Muscle of back (tissue), 11 donors: ENCODE results near the gene VWA8. TPM values are rescaled to one million over a fixed set of nuclear protein-coding genes. Genes with fewer than 3 reads are reported as not detected.
A peak's percentile ranks its signal among the peaks of the same experiment; 100 is the strongest.

Source experiments
- DNase-seq, 3 donors: peaks; one replicate each; pipeline versions ENCODE4 v3.0.0 to v3.0.0-alpha.2; 2013
- polyA plus RNA-seq, 10 donors: library from polyadenylated mRNA; unstranded; fragments of 120-200 nt; gene quantifications; one replicate each; pipeline ENCODE4 v1.2.1, GENCODE V29; 2013; ENCODE audit not compliant: insufficient read length in 10 of 10

VWA8 gene
- polyA plus RNA-seq, 10 donors: 7.1 to 12.2 (median 9.8) TPM

- DNase-seq: no peak
Observed at GRCh38 chr13:41691274-41691673, 269.6 kb downstream of the VWA8 start.

- DNase-seq: no peak
Observed at GRCh38 chr13:41682766-41683165, 278.1 kb downstream of the VWA8 start.

GRCh38 chr13:41682001-41682400 is 278.9 kb downstream of the VWA8 start:
- no peak for DNase-seq

GRCh38 chr13:41681587-41681986 is 279.3 kb downstream of the VWA8 start:
- no peak for DNase-seq

- no peak for DNase-seq
Observed at GRCh38 chr13:41680900-41681299, 280.0 kb downstream of the VWA8 start.

GRCh38 chr13:41678848-41679247 is 282.1 kb downstream of the VWA8 start:
- peak in 2 of 3 donors; percentile 57 to 70 for DNase-seq

GRCh38 chr13:41678249-41678648 is 282.7 kb downstream of the VWA8 start:
- peak; percentile 61 to 71 (median 62) for DNase-seq

- DNase-seq: no peak
Observed at GRCh38 chr13:41675306-41675705, 285.6 kb downstream of the VWA8 start.

GRCh38 chr13:41674246-41674645 is 286.7 kb downstream of the VWA8 start:
- no peak for DNase-seq

- DNase-seq: peak in 2 of 3 donors; percentile 71 to 78
Observed at GRCh38 chr13:41673640-41674039, 287.3 kb downstream of the VWA8 start.

- no peak for DNase-seq
Observed at GRCh38 chr13:41670873-41671443, 290.0 kb downstream of the VWA8 start.

- DNase-seq: peak; percentile 83 to 92 (median 86)
Observed at GRCh38 chr13:41668130-41668757, 292.7 kb downstream of the VWA8 start.

GRCh38 chr13:41666644-41667043 is 294.3 kb downstream of the VWA8 start:
- DNase-seq: no peak

- no peak for DNase-seq
Observed at GRCh38 chr13:41660411-41660810, 300.5 kb downstream of the VWA8 start.

GRCh38 chr13:41658057-41658661 is 302.8 kb downstream of the VWA8 start:
- no peak for DNase-seq

- no peak for DNase-seq
Observed at GRCh38 chr13:41655997-41656396, 304.9 kb downstream of the VWA8 start.

- DNase-seq: no peak
Observed at GRCh38 chr13:41654796-41655195, 306.1 kb downstream of the VWA8 start.

GRCh38 chr13:41652735-41653361 is 308.1 kb downstream of the VWA8 start:
- DNase-seq: peak; percentile 53 to 80 (median 67)

GRCh38 chr13:41651413-41652058 is 309.4 kb downstream of the VWA8 start:
- no peak for DNase-seq

- DNase-seq: no peak
Observed at GRCh38 chr13:41650706-41651105, 310.2 kb downstream of the VWA8 start.

GRCh38 chr13:41649659-41650058 is 311.2 kb downstream of the VWA8 start:
- peak in 1 of 3 donors; percentile 9 for DNase-seq

- DNase-seq: no peak
Observed at GRCh38 chr13:41648314-41648935, 312.5 kb downstream of the VWA8 start.
